Osteoblast (primary cell): Measurements from ENCODE around the gene STARD5. TPM values are rescaled to one million over a fixed set of nuclear protein-coding genes. Genes with fewer than 3 reads are reported as not detected.

Source experiments
- DNase-seq: peaks from one replicate; pipeline ENCODE4 v3.0.0; 2011; ENCODE audit warnings: low spot score, mixed read lengths; ENCODE audit not compliant: insufficient read length; ENCODE audit errors: missing footprints
- H2AFZ ChIP-seq: 2 replicates; pipeline ENCODE4 v1.6.0; 2011; ENCODE audit warnings: mild to moderate bottlenecking, low read length
- H3K27ac ChIP-seq: 2 replicates; pipeline ENCODE4 v1.5.1; 2011; ENCODE audit warnings: mild to moderate bottlenecking, low read depth, low read length, moderate library complexity
- H3K27me3 ChIP-seq: 2 replicates; pipeline ENCODE4 v1.6.0; 2012; ENCODE audit warnings: mild to moderate bottlenecking, control low read depth, inconsistent platforms, low read length, moderate library complexity; ENCODE audit not compliant: insufficient read depth
- H3K36me3 ChIP-seq: 2 replicates; pipeline ENCODE4 v1.5.1; 2011; ENCODE audit warnings: mild to moderate bottlenecking, low read length, control low read depth, moderate library complexity; ENCODE audit not compliant: insufficient read depth
- H3K4me1 ChIP-seq: 2 replicates; pipeline ENCODE4 v1.5.1; 2011; ENCODE audit warnings: mild to moderate bottlenecking, low read length, control low read depth, moderate library complexity; ENCODE audit not compliant: insufficient read depth
- H3K4me2 ChIP-seq: 2 replicates; pipeline ENCODE4 v1.6.0; 2011; ENCODE audit warnings: mild to moderate bottlenecking, low read length; ENCODE audit not compliant: insufficient read depth
- H3K4me3 ChIP-seq: fragments of 200-600 bp; sonication (generic); 3 replicates; pipeline ENCODE4 v1.5.1; 2012; ENCODE audit warnings: mild to moderate bottlenecking, low read length, inconsistent platforms; ENCODE audit not compliant: insufficient read depth
- H3K79me2 ChIP-seq: 2 replicates; pipeline ENCODE4 v1.6.0; 2012; ENCODE audit warnings: mild to moderate bottlenecking, low read length, control low read depth, inconsistent platforms; ENCODE audit not compliant: insufficient read depth
- H3K9me3 ChIP-seq: 2 replicates; pipeline ENCODE4 v1.5.1; 2011; ENCODE audit warnings: low read depth, low read length, control low read depth
- H4K20me1 ChIP-seq: 2 replicates; pipeline ENCODE4 v1.6.0; 2012; ENCODE audit warnings: mild to moderate bottlenecking, low read length, control low read depth; ENCODE audit not compliant: insufficient read depth
- CTCF ChIP-seq: IDR thresholded peaks from 2 replicates; pipeline ENCODE4 v1.5.1; 2011; ENCODE audit warnings: mild to moderate bottlenecking, low read depth, low read length, moderate library complexity; ENCODE audit errors: extremely low read depth
- total RNA-seq: library from RNA; depleted of rRNA; stranded (reverse); fragments of >200 nt; gene quantifications from 2 replicates; pipeline ENCODE4 v1.2.3, GENCODE V29; 2012

Gene STARD5
- total RNA-seq, 1 donor: 6.5 TPM

GRCh38 chr15:81286621-81287121 lies 37.3 kb downstream of the STARD5 start:
- Histone ChIP-seq H3K27me3 (no peaks in the 10 kb centered on the region), H3K79me2 (no peaks in the 10 kb centered on the region), H3K4me2 (no peak overlapping the region), H3K4me1 (no peaks in the 10 kb centered on the region), H3K4me3 (no peak overlapping the region), H3K36me3 (no peaks in the 10 kb centered on the region), H4K20me1 (no peaks in the 10 kb centered on the region), H3K27ac (no peak overlapping the region), H2AFZ (no peak overlapping the region), H3K9me3 (no peaks in the 10 kb centered on the region)
- no peak for TF ChIP-seq CTCF
- no peak for DNase-seq

- Histone ChIP-seq H3K4me1 (no peaks in the 10 kb centered on the region), H3K4me2 (no peak overlapping the region), H3K27me3 (peaks cover 3% of the 10 kb centered on the region), H3K27ac (no peak overlapping the region), H2AFZ (no peak overlapping the region), H3K36me3 (no peaks in the 10 kb centered on the region), H4K20me1 (no peaks in the 10 kb centered on the region), H3K4me3 (no peak overlapping the region), H3K9me3 (no peaks in the 10 kb centered on the region), H3K79me2 (no peaks in the 10 kb centered on the region)
- no peak for TF ChIP-seq CTCF
- DNase-seq: no peak
Measured at GRCh38 chr15:81285461-81285860, 38.5 kb downstream of the STARD5 start.

GRCh38 chr15:81284256-81285031 lies 39.5 kb downstream of the STARD5 start:
- Histone ChIP-seq H4K20me1 (no peaks in the 10 kb centered on the region), H3K27ac (no peak overlapping the region), H3K4me3 (no peak overlapping the region), H2AFZ (no peak overlapping the region), H3K79me2 (no peaks in the 10 kb centered on the region), H3K4me1 (no peaks in the 10 kb centered on the region), H3K4me2 (no peak overlapping the region), H3K27me3 (peaks cover 3% of the 10 kb centered on the region), H3K36me3 (no peaks in the 10 kb centered on the region), H3K9me3 (no peaks in the 10 kb centered on the region)
- no peak for TF ChIP-seq CTCF
- no peak for DNase-seq

GRCh38 chr15:81282911-81283310 lies 41.0 kb downstream of the STARD5 start:
- Histone ChIP-seq H4K20me1 (no peaks in the 10 kb centered on the region), H3K9me3 (no peaks in the 10 kb centered on the region), H3K4me2 (no peak overlapping the region), H3K4me3 (no peak overlapping the region), H3K79me2 (no peaks in the 10 kb centered on the region), H3K27ac (no peak overlapping the region), H2AFZ (no peak overlapping the region), H3K27me3 (peaks cover 3% of the 10 kb centered on the region), H3K36me3 (no peaks in the 10 kb centered on the region), H3K4me1 (no peaks in the 10 kb centered on the region)
- DNase-seq: no peak
- no peak for TF ChIP-seq CTCF
